HepG2 (cell line): ENCODE data around the gene TNXB.

ENCODE experiments used
- EP300 ChIP-seq, 3 experiments: sonication (generic) in 1 of 3; formaldehyde crosslinking in 1 of 3; IDR thresholded peaks; 2 replicates each; pipeline versions ENCODE4 v1.5.1 to v1.6.1; 2011 to 2020; ENCODE audit warnings: low read depth in 2 of 3, low read length in 2 of 3, borderline replicate concordance in 1 of 3, improper control_type of control experiment in 1 of 3, mild to moderate bottlenecking in 1 of 3, missing genetic modification reagents in 1 of 3, moderate library complexity in 1 of 3
- FOXJ3 ChIP-seq: sonication (generic); formaldehyde crosslinking; IDR thresholded peaks from 2 replicates; pipeline ENCODE4 v1.4.0; 2020; ENCODE audit warnings: missing genetic modification reagents, mild to moderate bottlenecking, borderline replicate concordance
- HMGA1 ChIP-seq: sonication (generic); formaldehyde crosslinking; conservative IDR thresholded peaks from 2 replicates; pipeline ENCODE4 v1.4.0; 2020; ENCODE audit warnings: missing genetic modification reagents
- MAFK ChIP-seq, 2 experiments: IDR thresholded peaks in 1 of 2; conservative IDR thresholded peaks in 1 of 2; 2 replicates each; pipeline ENCODE4 v1.6.1; 2011; ENCODE audit warnings: improper control_type of control experiment in 2 of 2, low read length in 2 of 2
- NFE2L2 ChIP-seq: fragments of 150-350 bp; IDR thresholded peaks from 2 replicates; pipeline ENCODE4 v1.6.1; 2014; ENCODE audit warnings: low read length
- PHF8 ChIP-seq: sonication (generic); formaldehyde crosslinking; IDR thresholded peaks from 2 replicates; pipeline ENCODE4 v1.5.0; 2020; ENCODE audit warnings: missing genetic modification reagents
- RAD21 ChIP-seq: fragments of 450-650 bp; formaldehyde crosslinking; IDR thresholded peaks from 2 replicates; pipeline ENCODE4 v1.5.0; 2020; ENCODE audit warnings: mild to moderate bottlenecking
- SP1 ChIP-seq, 2 experiments: fragments of 450-650 bp in 1 of 2; sonication (generic) in 1 of 2; formaldehyde crosslinking in 1 of 2; IDR thresholded peaks; 2 replicates each; pipeline versions ENCODE4 v1.4.0 to v1.6.1; 2016 to 2020; ENCODE audit warnings: missing genetic modification reagents in 1 of 2
- SP5 ChIP-seq: IDR thresholded peaks from 2 replicates; pipeline ENCODE4 v1.6.1; 2016; ENCODE audit warnings: low read depth, borderline replicate concordance
- ZBTB26 ChIP-seq: IDR thresholded peaks from 2 replicates; pipeline ENCODE4 v1.6.1; 2016; ENCODE audit warnings: missing compliant biosample characterization, missing genetic modification reagents, borderline replicate concordance
- ZNF713 ChIP-seq: sonication (generic); formaldehyde crosslinking; IDR thresholded peaks from 2 replicates; pipeline ENCODE4 v1.4.0; 2020; ENCODE audit warnings: mild to moderate bottlenecking, missing genetic modification reagents
- TF ChIP-seq, protein P1 (sequence below): sonication (generic); formaldehyde crosslinking; IDR thresholded peaks from 2 replicates; pipeline ENCODE4 v1.5.0; 2020; ENCODE audit warnings: mild to moderate bottlenecking, missing genetic modification reagents, moderate library complexity
- TF ChIP-seq, protein P2 (sequence below): sonication (generic); formaldehyde crosslinking; IDR thresholded peaks from 2 replicates; pipeline ENCODE4 v1.4.0; 2020; ENCODE audit warnings: mild to moderate bottlenecking, missing genetic modification reagents
- TF ChIP-seq, protein P3 (sequence below): IDR thresholded peaks from 2 replicates; pipeline ENCODE4 v1.6.1; 2012; ENCODE audit warnings: low read depth, low read length, improper control_type of control experiment

GRCh38 chr6:32047539-32047854 lies 61.6 kb downstream of the TNXB start:
- TF ChIP-seq RAD21 (CRISPR knock-in tag) = no peak
- TF ChIP-seq SP1 (IDR thresholded peaks at IDR 0.05) = no peak
- TF ChIP-seq SP1 (CRISPR knock-in tag; IDR thresholded peaks at IDR 0.05) = no peak
- no peak for TF ChIP-seq ZBTB26 (CRISPR knock-in tag)
- TF ChIP-seq, protein P1, sequence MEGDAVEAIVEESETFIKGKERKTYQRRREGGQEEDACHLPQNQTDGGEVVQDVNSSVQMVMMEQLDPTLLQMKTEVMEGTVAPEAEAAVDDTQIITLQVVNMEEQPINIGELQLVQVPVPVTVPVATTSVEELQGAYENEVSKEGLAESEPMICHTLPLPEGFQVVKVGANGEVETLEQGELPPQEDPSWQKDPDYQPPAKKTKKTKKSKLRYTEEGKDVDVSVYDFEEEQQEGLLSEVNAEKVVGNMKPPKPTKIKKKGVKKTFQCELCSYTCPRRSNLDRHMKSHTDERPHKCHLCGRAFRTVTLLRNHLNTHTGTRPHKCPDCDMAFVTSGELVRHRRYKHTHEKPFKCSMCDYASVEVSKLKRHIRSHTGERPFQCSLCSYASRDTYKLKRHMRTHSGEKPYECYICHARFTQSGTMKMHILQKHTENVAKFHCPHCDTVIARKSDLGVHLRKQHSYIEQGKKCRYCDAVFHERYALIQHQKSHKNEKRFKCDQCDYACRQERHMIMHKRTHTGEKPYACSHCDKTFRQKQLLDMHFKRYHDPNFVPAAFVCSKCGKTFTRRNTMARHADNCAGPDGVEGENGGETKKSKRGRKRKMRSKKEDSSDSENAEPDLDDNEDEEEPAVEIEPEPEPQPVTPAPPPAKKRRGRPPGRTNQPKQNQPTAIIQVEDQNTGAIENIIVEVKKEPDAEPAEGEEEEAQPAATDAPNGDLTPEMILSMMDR (CRISPR knock-in tag) = no peak
- TF ChIP-seq HMGA1 (CRISPR knock-in tag) = no peak
- TF ChIP-seq, protein P2, sequence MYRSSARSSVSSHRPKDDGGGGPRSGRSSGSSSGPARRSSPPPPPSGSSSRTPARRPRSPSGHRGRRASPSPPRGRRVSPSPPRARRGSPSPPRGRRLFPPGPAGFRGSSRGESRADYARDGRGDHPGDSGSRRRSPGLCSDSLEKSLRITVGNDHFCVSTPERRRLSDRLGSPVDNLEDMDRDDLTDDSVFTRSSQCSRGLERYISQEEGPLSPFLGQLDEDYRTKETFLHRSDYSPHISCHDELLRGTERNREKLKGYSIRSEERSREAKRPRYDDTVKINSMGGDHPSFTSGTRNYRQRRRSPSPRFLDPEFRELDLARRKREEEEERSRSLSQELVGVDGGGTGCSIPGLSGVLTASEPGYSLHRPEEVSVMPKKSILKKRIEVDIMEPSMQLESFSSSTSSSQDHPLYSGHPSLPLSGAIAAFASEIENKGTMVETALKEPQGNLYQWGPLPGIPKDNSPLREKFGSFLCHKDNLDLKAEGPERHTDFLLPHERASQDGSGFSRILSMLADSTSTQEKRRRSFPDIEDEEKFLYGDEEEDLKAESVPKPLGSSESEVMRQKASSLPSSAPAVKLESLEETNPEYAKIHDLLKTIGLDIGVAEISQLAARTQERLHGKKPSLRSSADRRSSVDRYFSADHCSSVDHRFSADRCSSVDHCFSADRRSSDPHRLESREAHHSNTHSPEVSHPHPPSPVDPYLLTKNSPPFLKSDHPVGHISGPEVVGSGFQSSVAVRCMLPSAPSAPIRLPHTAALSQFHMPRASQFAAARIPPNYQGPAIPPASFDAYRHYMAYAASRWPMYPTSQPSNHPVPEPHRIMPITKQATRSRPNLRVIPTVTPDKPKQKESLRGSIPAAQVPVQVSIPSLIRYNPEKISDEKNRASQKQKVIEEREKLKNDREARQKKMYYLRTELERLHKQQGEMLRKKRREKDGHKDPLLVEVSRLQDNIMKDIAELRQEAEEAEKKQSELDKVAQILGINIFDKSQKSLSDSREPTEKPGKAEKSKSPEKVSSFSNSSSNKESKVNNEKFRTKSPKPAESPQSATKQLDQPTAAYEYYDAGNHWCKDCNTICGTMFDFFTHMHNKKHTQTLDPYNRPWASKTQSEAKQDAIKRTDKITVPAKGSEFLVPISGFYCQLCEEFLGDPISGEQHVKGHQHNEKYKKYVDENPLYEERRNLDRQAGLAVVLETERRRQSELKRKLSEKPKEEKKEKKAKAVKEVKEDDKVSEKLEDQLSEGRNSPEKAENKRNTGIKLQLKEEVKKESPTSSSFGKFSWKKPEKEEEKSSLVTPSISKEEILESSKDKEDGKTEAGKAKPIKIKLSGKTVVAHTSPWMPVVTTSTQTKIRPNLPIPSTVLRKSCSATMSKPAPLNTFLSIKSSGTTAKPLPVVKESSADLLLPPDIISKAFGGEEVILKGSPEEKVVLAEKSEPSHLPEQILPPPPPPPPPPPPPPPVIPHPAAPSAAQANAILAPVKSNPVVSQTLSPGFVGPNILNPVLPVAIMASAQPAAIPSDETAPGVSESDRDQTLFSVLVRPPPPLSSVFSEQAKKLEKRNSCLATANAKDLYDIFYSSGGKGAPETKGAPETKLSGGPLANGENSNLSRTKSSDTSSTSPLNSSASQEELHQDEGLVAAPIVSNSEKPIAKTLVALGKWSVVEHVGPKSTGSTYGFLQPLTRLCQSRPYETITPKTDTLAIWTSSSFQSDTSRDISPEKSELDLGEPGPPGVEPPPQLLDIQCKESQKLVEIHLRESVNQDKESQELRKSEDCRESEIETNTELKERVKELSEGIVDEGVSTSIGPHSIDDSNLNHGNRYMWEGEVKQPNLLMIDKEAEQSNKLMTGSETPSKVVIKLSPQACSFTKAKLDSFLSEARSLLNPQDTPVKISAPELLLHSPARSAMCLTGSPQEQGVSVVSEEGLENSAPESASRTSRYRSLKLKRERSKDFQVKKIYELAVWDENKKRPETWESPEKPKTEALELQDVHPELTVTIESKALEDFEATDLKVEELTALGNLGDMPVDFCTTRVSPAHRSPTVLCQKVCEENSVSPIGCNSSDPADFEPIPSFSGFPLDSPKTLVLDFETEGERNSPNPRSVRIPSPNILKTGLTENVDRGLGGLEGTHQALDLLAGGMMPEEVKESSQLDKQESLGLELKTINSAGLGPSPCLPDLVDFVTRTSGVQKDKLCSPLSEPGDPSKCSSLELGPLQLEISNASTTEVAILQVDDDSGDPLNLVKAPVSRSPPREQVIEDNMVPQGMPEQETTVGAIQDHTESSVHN (CRISPR knock-in tag) = no peak
- no peak for TF ChIP-seq FOXJ3 (CRISPR knock-in tag)
- TF ChIP-seq, protein P3, sequence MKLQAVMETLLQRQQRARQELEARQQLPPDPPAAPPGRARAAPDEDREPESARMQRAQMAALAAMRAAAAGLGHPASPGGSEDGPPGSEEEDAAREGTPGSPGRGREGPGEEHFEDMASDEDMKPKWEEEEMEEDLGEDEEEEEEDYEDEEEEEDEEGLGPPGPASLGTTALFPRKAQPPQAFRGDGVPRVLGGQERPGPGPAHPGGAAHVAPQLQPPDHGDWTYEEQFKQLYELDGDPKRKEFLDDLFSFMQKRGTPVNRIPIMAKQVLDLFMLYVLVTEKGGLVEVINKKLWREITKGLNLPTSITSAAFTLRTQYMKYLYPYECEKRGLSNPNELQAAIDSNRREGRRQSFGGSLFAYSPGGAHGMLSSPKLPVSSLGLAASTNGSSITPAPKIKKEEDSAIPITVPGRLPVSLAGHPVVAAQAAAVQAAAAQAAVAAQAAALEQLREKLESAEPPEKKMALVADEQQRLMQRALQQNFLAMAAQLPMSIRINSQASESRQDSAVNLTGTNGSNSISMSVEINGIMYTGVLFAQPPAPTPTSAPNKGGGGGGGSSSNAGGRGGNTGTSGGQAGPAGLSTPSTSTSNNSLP = no peak
- no peak for TF ChIP-seq PHF8 (CRISPR knock-in tag)
- TF ChIP-seq ZNF713 = no peak
- no peak for TF ChIP-seq NFE2L2
- TF ChIP-seq SP5 (CRISPR knock-in tag) = no peak
- TF ChIP-seq EP300 (IDR thresholded peaks at IDR 0.05; ENCODE audit: low read depth in 2 of 2, low read length in 2 of 2) = no peak
- no peak for TF ChIP-seq EP300 (CRISPR knock-in tag; IDR thresholded peaks at IDR 0.05; ENCODE audit: borderline replicate concordance)
- TF ChIP-seq MAFK (conservative IDR thresholded peaks at IDR 0.05 in 1 of 2, IDR thresholded peaks at IDR 0.05 in 1 of 2; ENCODE audit: low read length in 2 of 2) = no peak
